ENCODE results near the gene SPATS2. TPM values are rescaled to one million over a fixed set of nuclear protein-coding genes. Genes with fewer than 3 reads are reported as not detected.

Gene SPATS2
- total RNA-seq, 1 experiment from 2014 or later, result 74.2 TPM

- Histone ChIP-seq H3K4me2 (ENCODE audit: low read length) (peak overlapping the region; percentile 76), H3K9me3 (ENCODE audit: control insufficient read depth in 1 of 2, insufficient read depth in 1 of 2, low read depth in 1 of 2, low read length in 2 of 2) (no peaks in the 10 kb centered on the region), H3K27ac (ENCODE audit: low read depth, low read length) (peak overlapping the region; percentile 95), H3K4me3 (replicated peaks in 1 of 2; ENCODE audit: low read depth in 1 of 2, low read length in 2 of 2) (peak overlapping the region in 1 of 2 experiments; percentile 46; a peak in 2 of 4 replicates), H3K9me2 (ENCODE audit: insufficient read depth) (no peaks in the 10 kb centered on the region), H3K9ac (ENCODE audit: low read length) (peak overlapping the region; percentile 55), H2AFZ (ENCODE audit: low read depth, low read length, poor library complexity, severe bottlenecking) (no peak overlapping the region), H3K27me3 (ENCODE audit: insufficient read depth, low read length) (no peaks in the 10 kb centered on the region), H4K20me1 (ENCODE audit: insufficient read depth) (no peaks in the 10 kb centered on the region), H3K79me2 (ENCODE audit: insufficient read depth, low read length) (0 out of 2 replicates have a peak, but pooled peaks cover 2% of the 10 kb centered on the region), H3K36me3 (ENCODE audit: control insufficient read depth in 1 of 2, insufficient read depth in 2 of 2, low read length in 2 of 2) (peaks cover 4 to 21% of the 10 kb centered on the region in 2 experiments; a peak in 3 of 4 replicates), H3K4me1 (ENCODE audit: control insufficient read depth in 1 of 2, insufficient read depth in 2 of 2, low read length in 2 of 2) (peaks cover 73 to 79% of the 10 kb centered on the region in 2 experiments)
- DNase-seq (ENCODE audit: low read depth, low spot score) (peak; percentile 98), ATAC-seq (peak; percentile 66)
- ChIA-PET RAD21 (ENCODE audit: low non-redundant PET in 1 of 2, low total read pairs in 2 of 2, uncharacterized antibody in 2 of 2, unreplicated experiment in 2 of 2) (no interaction called here), POLR2A (interaction anchor here (1.1 to 2.5 kb wide), 6 partner anchors 9 to 238 kb away, joined by 3 to 17 read pairs (median 8); partner anchors contain the start of genes SPATS2 and TMBIM6), CTCF (interaction anchor here (1.0 to 3.2 kb wide), 9 partner anchors 8 to 172 kb away, joined by 3 to 31 read pairs (median 4); no protein-coding TSS in a partner anchor)
- intact Hi-C loops (cut with micrococcal nuclease), result no loop called here
- no TSS peak for BruUV-seq (replicated peaks)
- TF ChIP-seq YY1 (IDR thresholded peaks at IDR 0.05; ENCODE audit: extremely low read depth, insufficient replicate concordance, low read depth, low read length) (no peak), ATF3 (IDR thresholded peaks at IDR 0.05) (0 out of 2 replicates have a peak, but pooled peaks have one; percentile 6), CBX3 (IDR thresholded peaks at IDR 0.05; ENCODE audit: low read depth) (no peak; the same call in 1 of the 2 replicates), SIN3A (IDR thresholded peaks at IDR 0.05; ENCODE audit: low read depth) (peak; percentile 71; the same call in 1 of the 2 replicates), REST (IDR thresholded peaks at IDR 0.05; ENCODE audit: low read depth) (no peak), EZH2 (IDR thresholded peaks at IDR 0.05) (no peak), SP1 (IDR thresholded peaks at IDR 0.05; ENCODE audit: low read depth) (peak; percentile 94), POLR2A (IDR thresholded peaks at IDR 0.05; ENCODE audit: borderline replicate concordance, extremely low read depth, insufficient read depth, insufficient read length) (no peak), EZH2phosphoT487 (IDR thresholded peaks at IDR 0.05; ENCODE audit: borderline replicate concordance) (no peak), ZFX (IDR thresholded peaks at IDR 0.05) (no peak), TCF7L2 (IDR thresholded peaks at IDR 0.05; ENCODE audit: borderline replicate concordance, extremely low read depth, insufficient read depth, insufficient read length) (no peak), ZNF274 (IDR thresholded peaks at IDR 0.05; ENCODE audit: low read depth, low read length) (no peak), ZBTB33 (IDR thresholded peaks at IDR 0.05; ENCODE audit: extremely low read depth, insufficient replicate concordance, low read length) (no peak), FOSL1 (IDR thresholded peaks at IDR 0.05; ENCODE audit: low read depth) (peak; percentile 85), EGR1 (IDR thresholded peaks at IDR 0.05; ENCODE audit: low read depth) (no peak), POLR2AphosphoS5 (IDR thresholded peaks at IDR 0.05; ENCODE audit: low read depth, low read length) (peak; percentile 57), SRF (IDR thresholded peaks at IDR 0.05; ENCODE audit: low read depth) (peak; percentile 63; the same call in 1 of the 2 replicates), CEBPB (IDR thresholded peaks at IDR 0.05; ENCODE audit: low read depth) (no peak; the same call in none of the 2 replicates), MAX (IDR thresholded peaks at IDR 0.05) (no peak; the same call in 1 of the 2 replicates), JUND (IDR thresholded peaks at IDR 0.05) (peak; percentile 85), ELF1 (IDR thresholded peaks at IDR 0.05; ENCODE audit: borderline replicate concordance, low read depth) (peak; percentile 36; the same call in 1 of the 2 replicates), RAD21 (IDR thresholded peaks at IDR 0.05; ENCODE audit: low read depth) (peak; percentile 21; the same call in 1 of the 2 replicates)
Observed at GRCh38 chr12:49503674-49504180, 136.5 kb downstream of the SPATS2 start.
